SH-SY5Y (cell line): ENCODE results near the gene CAMKK2.

Source experiments
- GATA2 ChIP-seq: IDR thresholded peaks from 2 replicates; pipeline ENCODE4 v1.6.1; 2011; ENCODE audit warnings: mild to moderate bottlenecking, low read depth, low read length
- GATA3 ChIP-seq: IDR thresholded peaks from 2 replicates; pipeline ENCODE4 v1.6.1; 2011; ENCODE audit warnings: low read depth, mild to moderate bottlenecking, low read length, moderate library complexity

- TF ChIP-seq GATA3 (no peak), GATA2 (no peak)
Measured at GRCh38 chr12:121294151-121294889, 2.2 kb downstream of the CAMKK2 start.
